Medulla oblongata (tissue), 1 donor: ENCODE measurements around the gene GOLPH3.

ENCODE experiments used
- DNase-seq: peaks from one replicate; pipeline ENCODE4 v3.0.0-alpha.2; 2015; ENCODE audit errors: extremely low spot score

GOLPH3 gene

DNA sequence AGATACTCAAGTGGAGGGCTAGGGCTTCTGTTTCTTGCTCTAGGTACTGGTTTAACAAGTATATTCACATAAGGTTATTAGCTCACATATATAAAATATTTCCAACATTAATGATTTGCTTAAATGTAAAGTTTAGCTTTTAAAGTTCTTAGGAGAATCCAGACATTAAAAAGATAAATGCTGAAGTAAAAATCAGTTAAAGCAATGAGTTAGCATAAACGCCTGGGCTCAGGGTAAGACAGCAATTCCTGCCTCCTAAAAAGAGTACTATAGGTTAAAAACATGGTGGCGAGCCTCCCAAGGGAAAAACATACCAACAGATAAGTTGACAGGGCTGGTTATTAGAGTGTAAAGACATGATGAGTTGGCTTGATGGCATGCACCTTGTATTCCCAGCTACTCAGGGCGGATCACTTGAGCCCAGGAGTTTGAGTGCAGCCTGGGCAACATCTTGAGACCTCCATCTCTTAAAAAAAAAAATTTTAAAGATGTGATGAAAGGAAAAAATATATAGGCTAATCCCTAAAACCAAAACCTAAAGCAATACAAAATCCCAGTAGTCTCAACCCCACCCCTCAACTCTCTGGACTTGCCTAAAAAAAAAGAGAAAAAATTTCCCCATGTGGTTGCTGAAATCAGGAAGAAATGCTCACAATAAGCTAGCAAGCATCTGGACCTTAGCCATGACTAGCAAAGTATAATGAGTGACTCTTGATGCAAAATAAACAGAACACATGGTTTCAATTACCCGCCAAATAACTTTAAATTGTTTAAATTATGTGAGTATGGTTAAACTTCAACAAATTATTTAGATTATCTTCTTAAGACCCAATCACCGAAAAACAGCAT, 3.6 kb downstream of the GOLPH3 start:
- DNase-seq = no peak

DNA sequence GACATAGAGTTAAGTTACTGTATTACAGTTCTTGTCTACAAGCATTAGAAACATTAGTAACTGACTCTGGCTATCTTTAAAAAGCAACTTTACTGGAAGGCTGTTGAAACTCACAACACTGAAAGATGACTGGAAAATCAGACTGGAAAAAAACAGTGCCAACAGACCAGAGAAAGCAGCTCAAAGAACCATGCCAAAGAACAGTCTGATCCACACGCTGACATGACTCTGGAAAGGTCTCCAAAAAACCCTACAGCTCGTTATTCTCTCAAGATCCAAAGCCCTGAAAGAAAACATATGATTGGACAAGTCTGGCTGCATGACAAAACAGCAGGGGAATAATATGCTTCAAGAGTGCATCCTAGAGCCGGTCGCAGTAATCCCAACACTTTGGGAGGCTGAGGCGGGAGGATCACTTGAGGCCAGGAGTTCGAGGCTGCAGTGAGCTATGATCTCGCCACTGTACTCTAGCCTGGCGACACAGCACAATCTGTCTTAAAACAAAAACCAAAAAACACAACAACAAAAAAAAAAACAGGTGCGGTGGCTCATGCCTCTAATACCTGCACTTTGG, 5.6 kb downstream of the GOLPH3 start:
- no peak for DNase-seq

DNA sequence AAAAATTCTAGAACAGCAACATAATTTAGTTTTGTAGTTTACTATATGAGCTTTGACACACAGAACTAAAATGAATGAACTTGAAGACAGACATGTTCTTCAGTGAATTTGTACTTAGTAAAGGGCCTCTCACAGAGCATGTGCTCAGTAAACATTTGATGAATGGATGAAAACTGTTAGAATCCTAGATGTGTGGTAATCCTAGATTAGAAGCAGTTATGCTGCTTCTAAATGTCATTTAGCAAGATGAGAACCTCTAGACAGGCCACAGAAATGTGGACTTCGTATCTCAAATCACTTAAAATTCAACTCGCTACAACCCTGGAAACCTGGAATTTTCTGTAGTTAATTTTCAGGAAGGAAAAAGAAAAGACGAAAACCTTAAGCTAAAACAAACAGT, 8.5 kb downstream of the GOLPH3 start:
- DNase-seq = no peak

DNA sequence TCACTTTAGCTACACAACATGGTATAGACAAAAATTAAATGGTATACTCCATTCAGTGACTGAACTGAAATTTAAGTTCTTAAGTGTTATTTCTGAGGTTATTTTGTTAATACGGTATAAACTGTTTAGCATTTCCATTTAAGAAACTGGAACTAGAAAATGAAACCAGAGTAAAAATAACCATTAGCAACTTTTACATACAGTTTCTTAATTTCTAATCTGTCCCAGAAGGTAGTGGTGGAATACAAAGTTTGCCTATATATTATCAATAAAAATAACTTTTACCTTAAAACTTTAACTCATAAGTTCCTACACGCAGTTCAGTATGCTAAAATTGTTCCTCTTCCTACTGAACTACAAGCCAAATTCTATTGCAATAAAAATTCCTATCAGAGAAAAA, 10.3 kb downstream of the GOLPH3 start:
- DNase-seq = no peak

DNA sequence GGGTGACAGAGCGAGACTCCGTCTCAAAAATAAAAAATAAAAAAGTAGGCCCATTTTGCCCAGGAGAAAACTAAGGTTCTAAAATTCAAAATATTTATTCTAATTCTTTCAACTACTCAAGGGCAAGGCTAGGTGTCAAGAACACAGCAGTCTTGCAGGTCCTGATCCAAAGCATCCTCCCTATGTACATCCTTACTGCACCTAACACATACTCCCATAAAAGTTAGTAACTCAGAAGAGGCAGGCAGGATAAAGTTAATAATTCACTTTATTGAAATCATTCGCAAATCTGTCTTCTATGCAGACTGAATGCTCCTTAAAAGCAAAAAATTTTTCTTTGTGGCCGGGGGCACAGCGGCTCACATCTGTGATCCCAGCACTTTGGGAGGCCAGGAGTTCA, 11.1 kb downstream of the GOLPH3 start:
- DNase-seq = no peak

DNA sequence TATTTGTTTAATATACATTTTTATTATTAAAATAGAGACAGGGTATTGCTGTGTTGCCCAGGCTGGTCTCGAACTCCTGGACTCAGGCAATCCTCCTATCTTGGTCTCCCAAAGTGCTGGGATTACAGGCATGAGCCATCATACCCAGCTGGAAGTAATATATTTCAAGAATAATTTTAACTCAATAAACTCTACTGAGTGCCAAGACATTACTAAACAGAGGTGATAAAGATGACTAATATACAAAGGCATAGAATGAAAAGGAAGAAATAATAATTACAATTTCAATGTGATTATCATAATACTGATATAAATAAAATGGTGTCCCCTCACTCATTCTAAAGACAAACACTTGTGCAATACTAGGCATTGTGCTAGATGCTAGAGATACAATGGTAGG, 13.9 kb downstream of the GOLPH3 start:
- DNase-seq = no peak

DNA sequence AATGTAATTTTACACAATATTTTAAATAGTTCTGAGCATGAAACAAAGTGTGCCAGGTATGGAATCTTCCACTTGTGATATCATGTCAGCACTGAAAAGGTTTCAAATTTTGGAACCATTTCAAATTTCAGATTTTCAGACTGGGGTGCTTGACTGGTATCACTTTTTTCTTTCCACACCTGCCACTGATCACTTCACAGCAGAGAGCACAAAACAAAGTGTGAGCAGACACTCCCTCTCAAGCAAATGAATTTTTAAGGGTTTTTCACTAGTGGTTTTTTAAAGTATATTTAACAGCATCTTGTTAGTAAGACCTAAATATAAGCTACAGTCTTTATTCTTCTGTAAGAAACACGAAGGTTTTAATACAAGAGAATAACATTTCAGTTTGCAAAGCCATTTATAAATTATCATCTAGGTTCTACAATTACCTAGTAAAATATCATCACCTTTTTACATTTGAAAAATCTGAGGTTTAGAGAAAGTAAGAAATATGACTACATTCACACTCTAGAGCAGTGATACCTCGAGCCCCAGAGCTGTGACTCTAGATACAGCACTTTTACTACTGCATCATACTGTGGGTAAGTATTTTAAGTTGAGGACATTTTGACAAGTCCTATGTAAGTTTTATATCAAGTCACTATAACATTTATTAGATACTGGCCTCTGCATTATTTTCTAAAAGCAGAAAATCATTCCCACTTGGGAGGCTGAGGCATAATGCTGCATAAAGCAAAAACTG, 14.6 kb downstream of the GOLPH3 start:
- no peak for DNase-seq

DNA sequence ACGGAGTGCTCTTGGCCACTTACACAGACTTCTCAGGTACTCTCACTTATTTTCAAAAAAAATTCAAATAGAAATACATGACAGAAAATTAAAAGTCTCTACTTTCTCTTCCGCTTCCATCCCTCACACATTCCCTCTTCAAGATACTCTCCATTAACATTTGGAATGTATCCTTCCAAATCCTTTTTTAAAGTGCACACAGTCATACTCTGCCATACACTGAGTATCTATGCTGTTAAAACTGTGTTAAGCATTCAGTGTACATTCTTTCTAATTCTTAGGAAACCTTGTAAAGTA, 15.5 kb downstream of the GOLPH3 start:
- no peak for DNase-seq

DNA sequence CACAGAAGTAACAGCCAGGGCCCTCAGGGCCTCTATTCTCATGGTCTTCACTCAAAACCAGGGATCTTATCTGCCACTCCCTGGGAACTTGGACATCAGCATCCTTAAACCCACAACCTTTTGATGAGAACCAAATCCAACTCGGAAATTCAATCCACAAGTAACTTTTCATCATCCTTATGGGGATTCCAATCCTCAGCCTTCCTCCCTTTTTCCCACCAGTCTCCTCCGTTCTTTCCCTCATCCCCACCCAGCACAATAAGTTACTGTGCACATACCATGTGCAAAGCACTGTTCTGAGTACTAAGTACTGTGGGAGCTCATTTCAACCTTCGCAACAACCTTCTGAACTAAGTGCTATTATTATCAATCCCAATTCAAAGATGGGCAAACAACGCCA, 17.0 kb downstream of the GOLPH3 start:
- no peak for DNase-seq

DNA sequence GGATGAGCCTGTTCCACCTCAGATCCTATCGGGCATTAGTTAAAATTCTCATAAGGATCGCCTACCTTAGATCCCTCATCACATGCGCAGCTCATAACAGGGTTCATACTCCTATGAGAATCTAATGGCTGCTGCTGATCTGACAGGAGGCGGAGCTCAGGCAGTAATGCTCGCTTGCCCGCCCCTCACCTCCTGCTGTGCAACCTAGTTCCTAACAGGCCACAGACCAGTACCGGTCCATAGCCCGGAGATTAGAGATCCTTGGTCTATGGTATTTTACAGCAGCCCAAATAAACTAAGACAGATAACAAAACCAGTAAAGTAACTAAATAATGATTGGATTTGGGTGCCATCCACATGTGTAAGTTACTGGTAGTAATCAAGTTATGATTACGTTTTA, 17.5 kb downstream of the GOLPH3 start:
- DNase-seq = no peak

DNA sequence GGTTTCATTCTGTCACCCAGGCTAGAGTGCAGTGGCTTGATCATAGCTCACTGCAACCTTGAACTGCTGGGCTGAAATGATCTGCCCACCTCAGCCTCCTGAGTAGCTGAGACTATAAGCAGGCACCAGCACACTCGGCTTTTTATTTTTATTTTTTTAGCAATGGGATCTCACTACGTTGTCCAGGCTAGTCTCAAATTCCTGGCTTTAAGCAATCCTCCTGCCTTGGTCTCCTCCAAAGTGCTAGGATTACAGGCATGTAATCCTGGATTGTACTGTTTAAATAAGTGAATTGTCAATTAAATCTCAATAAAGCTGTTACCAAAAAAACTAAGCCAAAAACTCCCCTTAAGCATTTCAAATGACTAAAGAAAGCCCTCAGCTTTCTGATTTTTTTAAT, 18.9 kb downstream of the GOLPH3 start:
- DNase-seq = no peak

DNA sequence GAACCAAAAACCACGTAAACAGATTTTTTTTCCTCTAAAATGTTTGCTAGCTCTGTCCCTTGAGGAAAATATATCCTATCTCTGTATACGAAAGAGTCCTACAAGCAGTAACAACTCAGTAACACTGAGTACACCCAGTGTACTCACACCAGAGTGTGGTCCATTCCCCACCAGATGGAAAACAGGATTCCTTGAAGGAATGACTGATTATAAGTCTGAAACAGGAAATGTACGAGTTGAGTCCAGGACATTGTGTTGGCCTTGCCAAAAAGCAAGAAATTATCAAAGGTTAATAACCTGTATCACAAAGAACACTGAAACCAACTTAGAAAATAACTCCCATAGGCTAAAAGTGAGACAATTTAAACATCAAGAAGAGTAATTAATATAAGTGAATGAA, 20.4 kb downstream of the GOLPH3 start:
- DNase-seq = no peak

DNA sequence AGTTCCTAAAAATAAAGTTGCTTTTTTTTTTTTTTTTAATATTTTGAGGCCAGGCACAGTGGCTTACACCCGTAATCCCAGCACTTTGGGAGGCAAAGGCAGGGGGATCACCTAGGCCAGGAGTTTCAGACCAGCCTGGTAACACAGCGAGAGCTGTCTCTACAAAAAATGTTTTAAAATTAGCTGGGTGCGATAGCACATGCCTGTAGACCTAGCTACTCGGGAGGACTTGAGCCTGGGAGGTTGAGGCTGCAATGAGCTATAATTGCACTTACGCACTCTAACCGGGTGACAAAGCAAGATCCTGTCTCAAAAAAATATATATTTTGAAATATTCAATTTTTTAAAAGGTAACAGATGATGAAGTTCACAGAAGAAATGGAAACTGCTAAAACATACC, 22.9 kb downstream of the GOLPH3 start:
- no peak for DNase-seq

DNA sequence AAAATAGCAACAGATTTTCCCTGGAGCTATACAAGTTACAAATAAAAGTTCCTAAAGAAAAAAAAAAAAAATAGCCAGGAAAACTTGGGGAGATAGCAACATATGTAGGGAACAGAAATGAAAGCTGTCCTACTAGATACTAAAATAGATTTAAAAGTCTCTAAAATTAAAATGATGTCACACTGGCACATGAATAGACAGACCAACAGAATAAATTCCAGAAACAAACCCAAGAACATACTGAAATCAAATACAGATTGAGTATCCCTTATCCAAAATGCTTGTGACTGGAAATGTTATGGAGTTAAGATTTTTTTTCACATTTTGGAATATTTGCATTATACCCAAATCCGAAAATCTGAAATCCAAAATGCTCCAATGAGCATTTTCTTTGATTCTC, 23.8 kb downstream of the GOLPH3 start:
- no peak for DNase-seq

DNA sequence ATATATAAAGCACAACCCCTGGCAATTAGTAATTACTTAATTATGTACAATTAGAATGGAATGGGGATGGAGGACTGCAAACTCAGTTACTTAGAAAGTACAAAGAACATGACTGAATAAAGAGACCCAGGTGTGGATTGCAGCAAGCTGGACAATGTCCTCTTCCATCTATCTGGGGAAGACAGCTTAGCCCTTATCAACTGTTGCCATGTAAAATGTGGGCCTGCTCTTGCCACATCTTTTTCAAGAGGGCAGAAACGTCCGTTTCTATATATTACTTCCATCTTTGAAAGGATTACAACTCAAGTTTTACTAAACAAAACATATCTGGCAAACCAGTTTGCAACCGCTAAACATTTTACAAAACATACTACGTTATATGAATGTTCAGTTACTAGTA, 26.2 kb downstream of the GOLPH3 start:
- no peak for DNase-seq

DNA sequence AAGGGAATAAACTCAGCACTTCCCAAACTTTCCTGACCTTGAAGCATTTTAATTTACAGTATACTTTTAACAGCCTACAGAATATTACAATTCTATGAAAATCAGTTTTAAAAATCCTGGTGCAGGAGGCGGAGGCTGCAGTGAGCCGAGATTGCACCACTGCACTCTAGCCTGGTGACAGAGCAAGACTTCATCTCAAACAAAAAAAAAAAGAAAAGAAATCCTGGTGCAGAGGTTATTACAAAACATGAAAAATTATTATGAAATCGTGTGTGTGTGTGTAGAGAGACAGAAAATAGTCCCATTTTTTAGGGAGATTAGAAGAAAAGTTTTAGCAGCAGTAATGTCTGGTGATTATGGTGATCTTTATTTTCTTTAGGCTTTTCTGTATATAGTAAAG, 26.9 kb downstream of the GOLPH3 start:
- DNase-seq = no peak

DNA sequence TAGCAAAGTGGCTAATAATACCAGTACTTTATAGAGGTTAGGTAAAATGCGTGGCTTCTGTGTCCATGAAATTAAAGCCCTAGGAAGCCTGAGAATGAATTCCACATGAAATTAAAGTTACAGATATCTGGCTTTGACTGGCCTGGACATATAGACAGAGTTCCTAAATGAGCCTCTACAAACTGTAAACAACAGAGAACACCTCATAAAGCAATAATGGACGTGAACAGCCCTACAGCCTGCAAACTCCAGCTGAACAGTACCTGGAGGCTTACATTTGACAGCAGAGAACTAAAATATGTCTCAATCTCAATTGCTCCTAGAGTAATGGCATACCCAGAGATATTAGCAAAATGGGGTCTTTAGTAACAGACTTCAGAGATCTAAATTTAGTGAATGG, 28.7 kb downstream of the GOLPH3 start:
- no peak for DNase-seq

DNA sequence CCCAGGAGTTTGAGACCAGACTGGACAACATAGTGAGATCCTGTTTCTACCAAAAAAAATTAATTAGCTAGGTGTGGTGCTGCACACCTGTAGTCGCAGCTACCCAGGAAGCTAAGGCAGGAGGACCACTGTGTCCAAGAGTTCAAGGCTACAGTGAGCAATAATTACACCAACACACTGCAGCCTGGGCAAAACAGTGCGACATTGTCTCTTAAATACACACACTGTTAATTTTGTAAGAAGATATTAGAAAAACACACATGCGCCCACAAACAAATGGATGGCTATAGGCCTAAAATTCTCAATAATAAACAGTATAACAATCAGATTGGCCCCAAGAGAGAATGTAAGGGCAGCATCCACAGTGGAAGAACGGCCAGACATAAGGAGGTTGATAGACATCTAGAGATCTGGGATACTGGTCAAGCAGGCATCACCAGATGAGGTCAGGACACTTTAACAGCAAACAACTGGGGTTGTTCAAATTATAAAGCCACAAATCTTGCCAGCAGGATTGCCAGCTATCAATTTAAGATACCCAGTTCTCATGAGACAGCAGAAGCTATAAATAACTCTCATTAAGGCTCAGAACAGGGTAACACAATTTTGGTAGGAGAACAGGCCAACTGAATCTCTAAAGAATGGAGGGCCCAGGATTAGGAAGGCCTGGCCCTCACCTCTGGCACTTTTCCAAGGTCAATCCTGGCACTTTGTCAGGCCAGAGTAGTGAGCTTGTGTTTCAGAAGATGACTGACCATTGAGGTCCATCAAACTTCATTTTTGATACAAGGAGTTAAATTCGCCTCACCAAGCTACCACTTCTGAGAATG, 29.5 kb downstream of the GOLPH3 start:
- no peak for DNase-seq

DNA sequence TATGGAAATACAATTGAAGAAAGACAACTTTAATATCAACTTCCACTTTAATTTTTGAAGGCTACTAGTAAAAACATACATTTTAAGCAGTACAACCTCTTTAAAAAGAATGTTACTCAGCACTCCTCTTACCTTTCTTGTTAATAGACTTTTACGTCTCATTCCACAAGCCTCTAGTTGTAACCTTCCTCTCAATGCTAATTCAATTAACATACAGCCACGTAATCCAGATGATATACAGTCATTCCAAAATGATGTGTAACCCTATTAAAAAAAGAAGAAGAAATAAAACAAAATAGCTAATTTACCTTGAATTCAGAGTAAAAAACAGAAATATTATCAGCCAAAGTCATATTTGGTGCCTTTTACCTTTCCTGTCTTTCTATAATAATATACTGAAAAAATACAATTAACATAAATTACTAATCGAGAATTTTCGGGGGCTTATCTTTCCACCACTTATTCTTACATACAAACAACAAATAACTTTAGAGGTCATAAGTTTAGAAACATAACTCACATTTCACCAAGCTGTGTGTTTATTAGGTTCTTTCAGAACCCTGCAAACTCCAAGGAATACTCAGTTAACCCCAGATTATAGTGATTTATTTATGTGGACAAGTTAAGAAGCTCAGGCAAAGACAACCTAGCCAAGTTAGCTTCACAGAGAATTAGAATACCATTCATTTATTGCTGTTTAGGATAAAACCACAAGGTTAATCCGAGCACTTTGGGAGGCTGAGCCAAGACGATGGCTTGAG, 30.3 kb downstream of the GOLPH3 start:
- DNase-seq = no peak

DNA sequence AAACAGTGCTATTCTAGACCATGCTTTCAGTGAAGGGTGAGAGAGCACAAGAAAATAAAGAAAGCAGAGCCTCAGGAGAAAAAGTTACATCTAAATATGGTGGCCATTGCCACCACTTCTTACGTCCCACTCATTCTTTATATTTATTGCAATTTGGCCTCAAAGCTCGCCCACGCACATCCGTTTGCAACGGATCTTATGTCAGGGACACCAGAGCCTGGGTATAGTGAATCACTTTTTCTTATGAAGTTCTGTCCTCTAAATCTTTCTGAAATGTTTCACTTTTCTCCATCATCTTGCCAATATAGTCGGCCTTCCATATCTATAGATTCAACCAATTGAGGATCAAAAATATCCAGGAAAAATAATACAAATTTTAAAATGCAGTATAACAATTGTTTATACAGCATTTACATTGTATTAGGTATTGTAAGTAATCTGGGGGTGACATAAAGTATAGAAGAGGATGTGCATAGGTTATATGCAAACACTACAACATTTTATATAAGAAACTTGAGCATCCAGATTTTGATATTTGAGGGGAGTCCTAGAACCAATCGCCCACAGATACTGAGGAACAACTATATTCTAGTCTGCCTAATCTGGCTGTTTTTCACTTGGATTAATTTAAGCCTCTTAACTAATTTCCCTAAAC, 35.2 kb downstream of the GOLPH3 start:
- DNase-seq = no peak

DNA sequence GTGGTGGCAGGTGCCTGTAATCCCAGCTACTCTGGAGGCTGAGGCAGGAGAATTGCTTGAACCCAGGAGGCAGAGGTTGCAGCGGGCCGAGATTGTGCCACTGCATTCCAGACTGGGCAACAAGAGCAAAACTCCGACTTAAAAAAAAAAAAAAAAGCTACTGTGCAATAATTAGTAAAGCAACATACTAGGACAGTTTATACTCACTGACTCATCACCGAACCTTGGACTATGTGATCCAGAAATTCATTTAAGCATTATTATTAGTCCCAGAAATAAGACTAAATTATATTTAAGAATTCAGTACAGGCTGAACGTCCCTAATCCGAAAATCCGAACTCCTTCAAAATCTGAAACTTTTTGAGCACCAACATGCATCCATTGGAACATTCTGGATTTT, 37.8 kb downstream of the GOLPH3 start:
- no peak for DNase-seq
